ENCODE data around the gene CAPN5. TPM values are rescaled to one million over a fixed set of nuclear protein-coding genes. Genes with fewer than 3 reads are reported as not detected.

Gene CAPN5
- total and polyA plus RNA-seq, 2 of the 8 experiments (the other 6 are each of a cell fraction or from before 2014, with no cell fraction given) = 21.5 to 22.4 TPM

DNA sequence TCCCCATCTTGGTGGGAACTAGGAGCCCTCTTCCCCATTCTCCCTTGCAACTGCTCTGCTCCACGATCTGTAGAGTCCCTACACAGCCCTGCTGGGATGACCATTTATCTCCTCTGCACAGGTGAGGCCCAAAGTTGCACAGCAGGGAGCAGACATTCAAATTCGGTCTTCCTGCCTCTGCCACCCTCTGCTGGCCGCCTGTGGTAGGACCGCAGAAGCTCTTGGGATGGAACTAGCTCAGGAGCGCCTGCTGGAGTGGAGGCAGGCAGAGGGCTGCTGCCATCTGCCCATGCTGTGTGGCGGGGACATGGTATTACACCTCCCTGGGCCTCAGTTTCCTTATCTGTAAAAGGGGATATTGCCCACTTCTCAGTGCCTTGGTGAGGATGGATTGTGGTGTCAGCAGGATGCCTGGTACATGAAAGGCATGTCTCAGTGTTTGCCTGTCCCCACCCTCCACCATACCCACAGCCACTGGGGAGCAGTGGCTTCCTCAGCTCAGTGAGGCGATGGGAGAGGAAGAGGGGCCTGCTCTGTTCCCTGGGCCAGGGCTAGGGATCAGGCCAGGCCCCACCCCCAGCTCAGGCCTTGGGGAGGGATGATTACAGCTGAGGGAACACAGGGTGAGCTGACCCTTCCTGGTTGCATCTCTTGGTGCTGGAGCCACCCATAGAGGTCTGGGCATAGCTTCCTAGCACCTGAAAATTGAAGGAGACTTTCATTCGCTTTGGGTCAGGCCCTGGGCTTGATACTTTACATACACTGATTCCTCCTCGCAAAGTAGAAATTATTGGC lies 24.6 kb downstream of the CAPN5 start:
- Histone ChIP-seq H4K8ac (ENCODE audit: extremely low read depth, insufficient read depth, low read length) (peak overlapping the region; percentile 39; the same call in 1 of the 2 replicates), H3K4me1 (replicated peaks in 1 of 4; ENCODE audit: control insufficient read depth in 3 of 4, insufficient read depth in 4 of 4, low read length in 3 of 4) (peaks cover 0 to 8% (median 2%) of the 10 kb centered on the region in 4 experiments; a peak in 3 of 7 replicates), H3K4me3 (ENCODE audit: extremely low read depth in 1 of 4, insufficient read depth in 2 of 4, low read depth in 3 of 4, low read length in 4 of 4) (no peak overlapping the region), H4K91ac (replicated peaks; ENCODE audit: insufficient read length, low read length) (no peak overlapping the region), H3K14ac (ENCODE audit: insufficient read length) (no peak overlapping the region), H3K23me2 (ENCODE audit: low read depth, low read length) (no peaks in the 10 kb centered on the region), H3K18ac (ENCODE audit: extremely low read depth, low read length) (no peak overlapping the region; the same call in 1 of the 2 replicates), H2BK5ac (ENCODE audit: low read depth, low read length) (no peak overlapping the region), H3K9me3 (ENCODE audit: insufficient read depth in 2 of 2, low read depth in 1 of 2, low read length in 1 of 2) (no peaks in the 10 kb centered on the region), H3K4me2 (ENCODE audit: insufficient read depth in 1 of 2, low read depth in 2 of 2, low read length in 2 of 2) (peak overlapping the region in 1 of 2 experiments; percentile 41; a peak in 1 of 4 replicates), H3K79me1 (ENCODE audit: low read depth, low read length) (no peaks in the 10 kb centered on the region), H2BK20ac (ENCODE audit: low read length) (peak overlapping the region; percentile 32; the same call in 1 of the 2 replicates), H3K56ac (replicated peaks; ENCODE audit: insufficient read length, low read depth, low read length) (no peak overlapping the region), H4K5ac (ENCODE audit: insufficient read length, low read depth, low read length) (no peak overlapping the region), H2BK12ac (ENCODE audit: low read depth, low read length) (no peak overlapping the region), H4K20me1 (replicated peaks in 1 of 2; ENCODE audit: control insufficient read depth in 1 of 2, insufficient read depth in 2 of 2, low read length in 2 of 2) (peaks cover 0 to 4% of the 10 kb centered on the region in 2 experiments), H3K9ac (replicated peaks in 1 of 4; ENCODE audit: extremely low read depth in 1 of 4, low read depth in 3 of 4, low read length in 3 of 4) (no peak overlapping the region), H3K36me3 (ENCODE audit: control insufficient read depth in 2 of 4, insufficient read depth in 4 of 4, low read length in 3 of 4) (no peaks in the 10 kb centered on the region), H2BK120ac (replicated peaks; ENCODE audit: low read depth, low read length) (no peak overlapping the region), H2BK15ac (ENCODE audit: low read length) (no peak overlapping the region), H2AK5ac (ENCODE audit: low read depth, low read length) (no peak overlapping the region), H3K27ac (ENCODE audit: low read depth, low read length) (no peak overlapping the region), H3K23ac (ENCODE audit: insufficient read length) (no peak overlapping the region), H3K27me3 (replicated peaks in 1 of 4; ENCODE audit: control insufficient read depth in 3 of 4, extremely low read depth in 1 of 4, insufficient read depth in 3 of 4, low read length in 3 of 4) (no peaks in the 10 kb centered on the region), H3K79me2 (ENCODE audit: control insufficient read depth in 1 of 2, insufficient read depth in 2 of 2, low read length in 2 of 2) (no peaks in the 10 kb centered on the region), H3K4ac (replicated peaks; ENCODE audit: insufficient read length, low read depth, low read length) (no peak overlapping the region), H2AFZ (ENCODE audit: low read length) (no peak overlapping the region)
- ChIA-PET CTCF (ENCODE audit: partially characterized antibody) (interaction anchor here (0.7 to 11.6 kb wide), 50 partner anchors 11 to 1623 kb away, joined by 3 to 297 read pairs (median 7); partner anchors contain the start of genes AQP11, B3GNT6, CAPN5 and MYO7A), POLR2A (ENCODE audit: partially characterized antibody) (interaction anchor here (1.0 to 1.8 kb wide), 3 partner anchors 8 to 43 kb away, joined by 4 to 9 read pairs (median 4); partner anchors contain the start of gene CAPN5)
- peak; percentile 73 to 97 for DNase-seq (ENCODE audit: low read depth in 1 of 2, low spot score in 2 of 2)
- FAIRE-seq = peak; percentile 97
- WGBS, 2 experiments (ENCODE audit: extremely low coverage in 1 of 2, insufficient coverage in 1 of 2, insufficient read length in 1 of 2, insufficient replicate concordance in 2 of 2, low coverage in 1 of 2, low lambda C conversion rate in 2 of 2, missing lambda C conversion rate in 1 of 2) = 44% methylated on average over 9 of the region's 9 CpGs; no CpG with 5 or more reads in 1 of the 2 experiments
- TF ChIP-seq SAP30 (IDR thresholded peaks at IDR 0.05; ENCODE audit: insufficient read depth, insufficient replicate concordance, low read length) (no peak), KDM5A (IDR thresholded peaks at IDR 0.05; ENCODE audit: low read length) (no peak), NANOG (IDR thresholded peaks at IDR 0.05; ENCODE audit: insufficient read depth, low read depth, low read length, poor library complexity, severe bottlenecking) (peak; percentile 13), SRF (IDR thresholded peaks at IDR 0.05; ENCODE audit: low read depth, low read length) (peak; percentile 34; the same call in 1 of the 2 replicates), CHD1 (IDR thresholded peaks at IDR 0.05; ENCODE audit: low read depth, low read length) (no peak), RAD21 (IDR thresholded peaks at IDR 0.05 in 1 of 2, conservative IDR thresholded peaks at IDR 0.05 in 1 of 2; ENCODE audit: low read depth in 2 of 2, low read length in 2 of 2) (peak; percentile 92 to 93), CTBP2 (IDR thresholded peaks at IDR 0.05; ENCODE audit: borderline replicate concordance, insufficient read depth, insufficient read length, low read length) (no peak)
- TF ChIP-seq, protein P1, sequence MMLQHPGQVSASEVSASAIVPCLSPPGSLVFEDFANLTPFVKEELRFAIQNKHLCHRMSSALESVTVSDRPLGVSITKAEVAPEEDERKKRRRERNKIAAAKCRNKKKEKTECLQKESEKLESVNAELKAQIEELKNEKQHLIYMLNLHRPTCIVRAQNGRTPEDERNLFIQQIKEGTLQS (IDR thresholded peaks at IDR 0.05; ENCODE audit: insufficient read depth, low read depth, low read length) = 0 out of 2 replicates have a peak, but pooled peaks have one; percentile 31
- TF ChIP-seq, protein P2, sequence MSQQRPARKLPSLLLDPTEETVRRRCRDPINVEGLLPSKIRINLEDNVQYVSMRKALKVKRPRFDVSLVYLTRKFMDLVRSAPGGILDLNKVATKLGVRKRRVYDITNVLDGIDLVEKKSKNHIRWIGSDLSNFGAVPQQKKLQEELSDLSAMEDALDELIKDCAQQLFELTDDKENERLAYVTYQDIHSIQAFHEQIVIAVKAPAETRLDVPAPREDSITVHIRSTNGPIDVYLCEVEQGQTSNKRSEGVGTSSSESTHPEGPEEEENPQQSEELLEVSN (IDR thresholded peaks at IDR 0.05) = no peak
